Panc1 (cell line): ENCODE results near the gene PEX6. TPM values are rescaled to one million over a fixed set of nuclear protein-coding genes. Genes with fewer than 3 reads are reported as not detected.

ENCODE experiments used
- ATAC-seq: fragments of 200-7000 bp; cut with Tn5 transposase; 2 replicates; pipeline ENCODE4 v1.9.1; 2020; ENCODE audit warnings: mild to moderate bottlenecking, moderate library complexity
- BruUV-seq: library from RNA; stranded (reverse); fragments of 400-500 nt; replicated peaks from 2 replicates; lab custom pipeline; 2021; lab: Mats Ljungman, UMichigan
- CTCF ChIA-PET: fragments of 300-600 bp; sonication (Branson Sonifier 250); formaldehyde crosslinking; loops from one replicate; lab custom pipeline; 2022; ENCODE audit warnings: antibody characterized with exemption; lab: Charles Lee
- POLR2A ChIA-PET: fragments of 300-600 bp; sonication (Branson Sonifier 250); formaldehyde crosslinking; loops from one replicate; lab custom pipeline; 2022; ENCODE audit warnings: antibody characterized with exemption; lab: Charles Lee
- DNase-seq: peaks from one replicate; pipeline ENCODE4 v3.0.0-alpha.2; 2010; ENCODE audit warnings: low read depth, low spot score
- H3K27ac ChIP-seq: 2 replicates; pipeline ENCODE4 v1.5.1; 2011; ENCODE audit warnings: mild to moderate bottlenecking, low read length, inconsistent platforms
- H3K27me3 ChIP-seq: fragments of 200-500 bp; sonication (Bioruptor generic); 2 replicates; pipeline ENCODE4 v1.6.0; 2014; ENCODE audit warnings: low read length, inconsistent platforms; ENCODE audit not compliant: control insufficient read depth, insufficient read depth
- H3K36me3 ChIP-seq: fragments of 200-500 bp; sonication (Bioruptor generic); 2 replicates; pipeline ENCODE4 v1.5.1; 2014; ENCODE audit warnings: inconsistent platforms, mild to moderate bottlenecking, low read length, moderate library complexity; ENCODE audit not compliant: control insufficient read depth, insufficient read depth
- H3K4me1 ChIP-seq: 2 replicates; pipeline ENCODE4 v1.5.1; 2011; ENCODE audit warnings: inconsistent platforms, mild to moderate bottlenecking, low read length, moderate library complexity; ENCODE audit not compliant: control insufficient read depth, insufficient read depth
- H3K4me3 ChIP-seq, 2 experiments: 2 replicates each; pipeline ENCODE4 v1.5.1; 2011 to 2012; ENCODE audit warnings: low read depth in 2 of 2, low read length in 2 of 2, mild to moderate bottlenecking in 2 of 2, inconsistent platforms in 1 of 2, moderate library complexity in 1 of 2
- H3K9me3 ChIP-seq: fragments of 200-500 bp; sonication (Bioruptor generic); 2 replicates; pipeline ENCODE4 v1.5.1; 2014; ENCODE audit warnings: low read depth, mild to moderate bottlenecking, inconsistent platforms, low read length, moderate library complexity; ENCODE audit not compliant: control insufficient read depth, insufficient read depth
- POLR2AphosphoS5 ChIP-seq: IDR thresholded peaks from 2 replicates; pipeline ENCODE4 v1.6.1; 2012; ENCODE audit warnings: mild to moderate bottlenecking, low read depth, low read length, moderate library complexity
- SIN3A ChIP-seq: IDR thresholded peaks from 2 replicates; pipeline ENCODE4 v1.6.1; 2012; ENCODE audit warnings: low read depth, mild to moderate bottlenecking, low read length, moderate library complexity, borderline replicate concordance; ENCODE audit not compliant: insufficient read depth
- TCF7L2 ChIP-seq: IDR thresholded peaks from 2 replicates; pipeline ENCODE4 v1.6.1; 2011; ENCODE audit warnings: mild to moderate bottlenecking, low read depth, low read length, inconsistent platforms
- in situ Hi-C: cut with HindIII; loops from 2 replicates; pipeline ENCODE4 v1.10.0; 2016; ENCODE audit warnings: low sequenced_read_pairs, low pct_unique_long_range_greater_than_20kb
- intact Hi-C: fragments of 100-400 bp; cut with micrococcal nuclease; formaldehyde crosslinking; loops from one replicate; pipeline ENCODE4 v1.10.0; 2022; ENCODE audit not compliant: unreplicated experiment
- total RNA-seq: library from RNA; stranded (reverse); gene quantifications from one replicate; pipeline ENCODE4 v1.2.1, GENCODE V29; 2021; ENCODE audit not compliant: unreplicated experiment
- TF ChIP-seq, protein P1 (sequence below): fragments of 450-650 bp; IDR thresholded peaks from 2 replicates; pipeline ENCODE4 v1.5.1; 2017; ENCODE audit warnings: mild to moderate bottlenecking
- TF ChIP-seq, protein P2 (sequence below), 2 experiments: IDR thresholded peaks; 2 replicates each; pipeline ENCODE4 v1.6.1; 2011 to 2012; ENCODE audit warnings: low read depth in 2 of 2, control low read depth in 1 of 2, low read length in 1 of 2, mild to moderate bottlenecking in 1 of 2, moderate library complexity in 1 of 2; ENCODE audit not compliant: insufficient read depth in 1 of 2

The PEX6 gene
- total RNA-seq, 1 experiment from 2014 or later: 21.7 TPM

DNA sequence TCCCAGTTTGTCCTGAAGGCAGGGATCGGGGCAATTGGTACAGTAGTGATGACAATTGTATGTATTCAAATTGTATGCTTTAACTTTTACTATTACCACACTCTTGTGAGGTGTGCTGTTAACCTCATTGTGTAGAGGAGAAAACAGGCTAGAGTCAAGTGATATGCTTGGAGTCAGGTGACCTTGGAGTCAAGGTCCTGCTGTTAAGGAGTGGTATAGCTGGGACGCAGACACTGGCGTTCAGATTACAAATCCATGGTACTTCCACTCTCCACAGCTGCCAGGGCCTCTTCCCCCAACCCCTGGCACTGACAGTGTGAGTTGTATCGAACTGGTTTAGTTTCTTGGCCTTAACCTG, 39.2 kb downstream of the PEX6 start:
- intact Hi-C loops (no loop called here), in situ Hi-C loops (no loop called here)
- Histone ChIP-seq H3K4me1 (no peaks in the 10 kb centered on the region), H3K27me3 (no peaks in the 10 kb centered on the region), H3K9me3 (no peaks in the 10 kb centered on the region), H3K36me3 (peaks cover 6% of the 10 kb centered on the region; the same call in 1 of the 2 replicates), H3K4me3 (no peak overlapping the region), H3K27ac (no peak overlapping the region)
- TF ChIP-seq POLR2AphosphoS5 (no peak), TCF7L2 (no peak), SIN3A (no peak)
- TF ChIP-seq, protein P1, sequence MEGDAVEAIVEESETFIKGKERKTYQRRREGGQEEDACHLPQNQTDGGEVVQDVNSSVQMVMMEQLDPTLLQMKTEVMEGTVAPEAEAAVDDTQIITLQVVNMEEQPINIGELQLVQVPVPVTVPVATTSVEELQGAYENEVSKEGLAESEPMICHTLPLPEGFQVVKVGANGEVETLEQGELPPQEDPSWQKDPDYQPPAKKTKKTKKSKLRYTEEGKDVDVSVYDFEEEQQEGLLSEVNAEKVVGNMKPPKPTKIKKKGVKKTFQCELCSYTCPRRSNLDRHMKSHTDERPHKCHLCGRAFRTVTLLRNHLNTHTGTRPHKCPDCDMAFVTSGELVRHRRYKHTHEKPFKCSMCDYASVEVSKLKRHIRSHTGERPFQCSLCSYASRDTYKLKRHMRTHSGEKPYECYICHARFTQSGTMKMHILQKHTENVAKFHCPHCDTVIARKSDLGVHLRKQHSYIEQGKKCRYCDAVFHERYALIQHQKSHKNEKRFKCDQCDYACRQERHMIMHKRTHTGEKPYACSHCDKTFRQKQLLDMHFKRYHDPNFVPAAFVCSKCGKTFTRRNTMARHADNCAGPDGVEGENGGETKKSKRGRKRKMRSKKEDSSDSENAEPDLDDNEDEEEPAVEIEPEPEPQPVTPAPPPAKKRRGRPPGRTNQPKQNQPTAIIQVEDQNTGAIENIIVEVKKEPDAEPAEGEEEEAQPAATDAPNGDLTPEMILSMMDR: no peak
- TF ChIP-seq, protein P2, sequence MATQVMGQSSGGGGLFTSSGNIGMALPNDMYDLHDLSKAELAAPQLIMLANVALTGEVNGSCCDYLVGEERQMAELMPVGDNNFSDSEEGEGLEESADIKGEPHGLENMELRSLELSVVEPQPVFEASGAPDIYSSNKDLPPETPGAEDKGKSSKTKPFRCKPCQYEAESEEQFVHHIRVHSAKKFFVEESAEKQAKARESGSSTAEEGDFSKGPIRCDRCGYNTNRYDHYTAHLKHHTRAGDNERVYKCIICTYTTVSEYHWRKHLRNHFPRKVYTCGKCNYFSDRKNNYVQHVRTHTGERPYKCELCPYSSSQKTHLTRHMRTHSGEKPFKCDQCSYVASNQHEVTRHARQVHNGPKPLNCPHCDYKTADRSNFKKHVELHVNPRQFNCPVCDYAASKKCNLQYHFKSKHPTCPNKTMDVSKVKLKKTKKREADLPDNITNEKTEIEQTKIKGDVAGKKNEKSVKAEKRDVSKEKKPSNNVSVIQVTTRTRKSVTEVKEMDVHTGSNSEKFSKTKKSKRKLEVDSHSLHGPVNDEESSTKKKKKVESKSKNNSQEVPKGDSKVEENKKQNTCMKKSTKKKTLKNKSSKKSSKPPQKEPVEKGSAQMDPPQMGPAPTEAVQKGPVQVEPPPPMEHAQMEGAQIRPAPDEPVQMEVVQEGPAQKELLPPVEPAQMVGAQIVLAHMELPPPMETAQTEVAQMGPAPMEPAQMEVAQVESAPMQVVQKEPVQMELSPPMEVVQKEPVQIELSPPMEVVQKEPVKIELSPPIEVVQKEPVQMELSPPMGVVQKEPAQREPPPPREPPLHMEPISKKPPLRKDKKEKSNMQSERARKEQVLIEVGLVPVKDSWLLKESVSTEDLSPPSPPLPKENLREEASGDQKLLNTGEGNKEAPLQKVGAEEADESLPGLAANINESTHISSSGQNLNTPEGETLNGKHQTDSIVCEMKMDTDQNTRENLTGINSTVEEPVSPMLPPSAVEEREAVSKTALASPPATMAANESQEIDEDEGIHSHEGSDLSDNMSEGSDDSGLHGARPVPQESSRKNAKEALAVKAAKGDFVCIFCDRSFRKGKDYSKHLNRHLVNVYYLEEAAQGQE (IDR thresholded peaks at IDR 0.05; ENCODE audit: insufficient read depth in 1 of 2, low read depth in 2 of 2, low read length in 1 of 2): no peak
- ATAC-seq (no peak), DNase-seq (no peak)
- ChIA-PET CTCF (no interaction called here), POLR2A (no interaction called here)
- no TSS peak for BruUV-seq

DNA sequence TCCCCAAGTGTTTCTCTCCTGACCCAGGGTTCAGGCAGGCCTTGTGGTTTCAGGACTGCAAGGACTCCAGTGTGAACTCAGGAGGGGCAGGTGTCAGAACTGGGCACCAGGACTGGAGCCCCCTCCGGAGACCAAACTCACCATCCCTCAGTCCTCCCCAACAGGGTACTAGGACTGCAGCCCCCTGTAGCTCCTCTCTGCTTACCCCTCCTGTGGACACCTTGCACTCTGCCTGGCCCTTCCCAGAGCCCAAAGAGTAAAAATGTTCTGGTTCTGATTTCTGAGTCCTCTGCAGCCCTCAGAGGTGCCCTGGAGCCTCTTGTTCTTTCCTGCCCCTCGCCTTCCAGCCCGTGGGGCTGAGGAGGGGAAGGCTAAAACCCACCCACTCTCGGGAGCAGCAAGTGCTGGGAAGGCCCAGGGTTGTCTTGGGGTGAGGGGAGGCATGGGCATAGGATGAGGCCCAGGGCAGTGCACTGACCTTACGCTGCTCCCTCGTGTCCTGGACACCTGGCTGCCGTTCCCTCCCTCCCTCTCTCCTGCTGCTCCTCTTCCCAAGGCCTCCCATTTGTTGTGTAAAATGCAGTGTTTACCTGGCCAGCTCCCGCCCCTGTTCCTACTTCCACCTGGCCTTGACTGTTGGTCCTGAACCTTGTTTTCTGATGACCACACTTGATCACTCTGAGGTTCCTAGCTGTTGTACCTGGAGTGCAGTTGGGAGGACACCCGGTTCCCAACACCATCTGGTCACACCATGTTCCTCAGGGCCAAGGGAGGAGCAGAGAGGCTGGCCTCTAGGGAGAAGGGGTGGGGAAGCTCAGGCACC, 39.8 kb downstream of the PEX6 start:
- Histone ChIP-seq H3K9me3 (no peaks in the 10 kb centered on the region), H3K4me1 (no peaks in the 10 kb centered on the region), H3K27ac (no peak overlapping the region), H3K27me3 (no peaks in the 10 kb centered on the region), H3K36me3 (peaks cover 6% of the 10 kb centered on the region; the same call in 1 of the 2 replicates), H3K4me3 (no peak overlapping the region)
- ChIA-PET POLR2A (no interaction called here), CTCF (no interaction called here)
- DNase-seq (no peak), ATAC-seq (no peak)
- in situ Hi-C loops: no loop called here
- TF ChIP-seq TCF7L2 (no peak), SIN3A (no peak), POLR2AphosphoS5 (no peak)
- TF ChIP-seq, protein P1: no peak
- TF ChIP-seq, protein P2 (IDR thresholded peaks at IDR 0.05; ENCODE audit: insufficient read depth in 1 of 2, low read depth in 2 of 2, low read length in 1 of 2): no peak
- no TSS peak for BruUV-seq
- intact Hi-C loops: no loop called here
